Amniotic epithelial cell (primary cell): ENCODE measurements around the gene SYCP3.
"Not testable (repeated sequence)": the region's sequence is repeated elsewhere in the genome, so short reads cannot be mapped to it uniquely, and the experiment has no call there.

ENCODE experiments used
- DNase-seq: peaks from one replicate; pipeline ENCODE4 v3.0.0-alpha.2; 2010; ENCODE audit warnings: low read depth

The SYCP3 gene

GRCh38 chr12:101759396-101760047 lies 20.3 kb upstream of the SYCP3 start:
- DNase-seq: peak; percentile 46

- no peak for DNase-seq
Observed at GRCh38 chr12:101750152-101750551, 10.9 kb upstream of the SYCP3 start.

GRCh38 chr12:101749657-101750056 lies 10.4 kb upstream of the SYCP3 start:
- DNase-seq: no peak

GRCh38 chr12:101748907-101749306 lies 9.6 kb upstream of the SYCP3 start:
- no peak for DNase-seq

GRCh38 chr12:101747697-101748096 lies 8.4 kb upstream of the SYCP3 start:
- no peak for DNase-seq

- DNase-seq: no peak
Observed at GRCh38 chr12:101746661-101747060, 7.4 kb upstream of the SYCP3 start.

- DNase-seq: no peak
Observed at GRCh38 chr12:101746196-101746595, 6.9 kb upstream of the SYCP3 start.

GRCh38 chr12:101745481-101745880 lies 6.2 kb upstream of the SYCP3 start:
- DNase-seq: peak; percentile 7

GRCh38 chr12:101743724-101744472 lies 4.6 kb upstream of the SYCP3 start:
- DNase-seq: no peak

GRCh38 chr12:101743242-101743641 lies 4.0 kb upstream of the SYCP3 start:
- no peak for DNase-seq

- no peak for DNase-seq
Observed at GRCh38 chr12:101740980-101741379, 1.7 kb upstream of the SYCP3 start.

- no peak for DNase-seq
Observed at GRCh38 chr12:101740566-101740965, 1.3 kb upstream of the SYCP3 start.

GRCh38 chr12:101737476-101737875 lies 1.8 kb downstream of the SYCP3 start:
- DNase-seq: no peak

GRCh38 chr12:101734482-101734881 lies 4.8 kb downstream of the SYCP3 start:
- not testable (repeated sequence) for DNase-seq

- peak; percentile 40 for DNase-seq
Observed at GRCh38 chr12:101733166-101733565, 6.1 kb downstream of the SYCP3 start.

- DNase-seq: no peak
Observed at GRCh38 chr12:101732318-101732717, 6.9 kb downstream of the SYCP3 start.

- DNase-seq: no peak
Observed at GRCh38 chr12:101729842-101730241, 9.4 kb downstream of the SYCP3 start.

GRCh38 chr12:101727098-101727497 lies 12.2 kb downstream of the SYCP3 start:
- peak; percentile 49 for DNase-seq

- DNase-seq: no peak
Observed at GRCh38 chr12:101722392-101722791, 16.9 kb downstream of the SYCP3 start.

- DNase-seq: no peak
Observed at GRCh38 chr12:101720118-101720517, 19.1 kb downstream of the SYCP3 start.

GRCh38 chr12:101719566-101719965 lies 19.7 kb downstream of the SYCP3 start:
- peak; percentile 33 for DNase-seq

GRCh38 chr12:101714877-101715444 lies 24.3 kb downstream of the SYCP3 start:
- DNase-seq: no peak

GRCh38 chr12:101713930-101714329 lies 25.3 kb downstream of the SYCP3 start:
- DNase-seq: no peak
